ENCODE results near the gene ARID5A. TPM values are rescaled to one million over a fixed set of nuclear protein-coding genes. Genes with fewer than 3 reads are reported as not detected.

ARID5A gene
- polyA plus RNA-seq, 6 donors from 2014 or later: 20.8 to 45.9 (median 28.5) TPM

Other genes with a start within 250 kb of the ARID5A start
- 10 to 100 TPM; 61.7 to 95.9 (median 71.2) TPM for gene SNRNP200, start 231.2 kb upstream of the ARID5A start, polyA plus RNA-seq (ENCODE audit: low read depth in 6 of 6)
- gene ITPRIPL1, start 211.4 kb upstream of the ARID5A start, polyA plus RNA-seq (ENCODE audit: low read depth in 6 of 6): 1 to 10 TPM in 5 of 6 donors, under 1 TPM in 1; 0.78 to 3.9 (median 1.5) TPM
- under 1 TPM in 1 of 6 donors, not detected in 5; 0.45 TPM for gene NCAPH, start 201.0 kb upstream of the ARID5A start, polyA plus RNA-seq (ENCODE audit: low read depth in 6 of 6)
- under 1 TPM in 1 of 6 donors, not detected in 5; 0.28 TPM for gene NEURL3, start 31.4 kb upstream of the ARID5A start, polyA plus RNA-seq (ENCODE audit: low read depth in 6 of 6)
- 10 to 100 TPM in 1 of 6 donors, 1 to 10 TPM in 5; 1.1 to 15.6 (median 8.0) TPM for gene KANSL3, start 101.6 kb downstream of the ARID5A start, polyA plus RNA-seq (ENCODE audit: low read depth in 6 of 6)
- gene FER1L5, start 106.0 kb downstream of the ARID5A start, polyA plus RNA-seq (ENCODE audit: low read depth in 6 of 6): not detected
- gene LMAN2L, start 203.3 kb downstream of the ARID5A start, polyA plus RNA-seq (ENCODE audit: low read depth in 6 of 6): 10 to 100 TPM in 5 of 6 donors, 1 to 10 TPM in 1; 9.3 to 18.9 (median 16.8) TPM
- 1 to 10 TPM in 5 of 6 donors, not detected in 1; 3.3 to 9.4 (median 6.3) TPM for gene CNNM4, start 224.2 kb downstream of the ARID5A start, polyA plus RNA-seq (ENCODE audit: low read depth in 6 of 6)

Data from naive B cell (primary cell).